WTC11 (cell line): Measurements from ENCODE around the gene KLHL30. TPM values are rescaled to one million over a fixed set of nuclear protein-coding genes. Genes with fewer than 3 reads are reported as not detected.

ENCODE experiments used
- ATAC-seq: fragments of 200-7000 bp; cut with Tn5 transposase; 2 replicates; pipeline ENCODE4 v1.10.0; 2021; ENCODE audit warnings: mild to moderate bottlenecking, moderate library complexity
- CTCF ChIA-PET: fragments of 300-600 bp; sonication (Branson Sonifier 250); formaldehyde crosslinking; loops from one replicate; lab custom pipeline; 2021; ENCODE audit warnings: antibody characterized with exemption; lab: Charles Lee
- POLR2A ChIA-PET: fragments of 350-600 bp; sonication (Branson Sonifier 250); formaldehyde crosslinking; loops from one replicate; lab custom pipeline; 2021; ENCODE audit warnings: antibody characterized with exemption; lab: Charles Lee
- DNase-seq: peaks from one replicate; pipeline ENCODE4 v3.0.0; 2021; ENCODE audit warnings: low spot score
- H3K27ac Mint-ChIP-seq: 2 replicates; pipeline ENCODE4 v1.8.0; 2021; ENCODE audit warnings: mixed read lengths
- H3K27me3 Mint-ChIP-seq: 2 replicates; pipeline ENCODE4 v1.8.0; 2021; ENCODE audit warnings: low read depth, mild to moderate bottlenecking, moderate library complexity, mixed read lengths
- H3K36me3 Mint-ChIP-seq: 2 replicates; pipeline ENCODE4 v1.8.0; 2021; ENCODE audit warnings: mixed read lengths
- H3K4me1 Mint-ChIP-seq: 2 replicates; pipeline ENCODE4 v1.8.0; 2022; ENCODE audit warnings: mixed read lengths
- H3K4me3 Mint-ChIP-seq: 2 replicates; pipeline ENCODE4 v1.8.0; 2021; ENCODE audit warnings: mild to moderate bottlenecking, moderate library complexity, mixed read lengths
- H3K9me3 Mint-ChIP-seq: 2 replicates; pipeline ENCODE4 v1.8.0; 2021; ENCODE audit warnings: mixed read lengths
- CREB1 ChIP-seq: sonication (generic); formaldehyde crosslinking; IDR thresholded peaks from 2 replicates; pipeline ENCODE4 v1.8.0; 2023; ENCODE audit warnings: mild to moderate bottlenecking, missing genetic modification reagents
- E2F4 ChIP-seq: sonication (generic); formaldehyde crosslinking; IDR thresholded peaks from 2 replicates; pipeline ENCODE4 v1.8.1; 2022; ENCODE audit warnings: low read depth, mild to moderate bottlenecking, moderate library complexity, missing genetic modification reagents, borderline replicate concordance
- ETV6 ChIP-seq: sonication (generic); formaldehyde crosslinking; IDR thresholded peaks from 2 replicates; pipeline ENCODE4 v1.8.1; 2022; ENCODE audit warnings: mild to moderate bottlenecking, missing genetic modification reagents
- GABPB1 ChIP-seq: sonication (generic); formaldehyde crosslinking; IDR thresholded peaks from 2 replicates; pipeline ENCODE4 v1.8.1; 2023; ENCODE audit warnings: mild to moderate bottlenecking, missing genetic modification reagents
- MYBL2 ChIP-seq: sonication (generic); formaldehyde crosslinking; IDR thresholded peaks from 2 replicates; pipeline ENCODE4 v1.8.1; 2023; ENCODE audit warnings: mild to moderate bottlenecking, moderate library complexity, missing genetic modification reagents
- NR1H2 ChIP-seq: sonication (generic); formaldehyde crosslinking; IDR thresholded peaks from 2 replicates; pipeline ENCODE4 v1.9.0; 2021; ENCODE audit warnings: mild to moderate bottlenecking, moderate library complexity, missing genetic modification reagents
- RELA ChIP-seq: sonication (generic); formaldehyde crosslinking; IDR thresholded peaks from 2 replicates; pipeline ENCODE4 v1.8.1; 2022; ENCODE audit warnings: missing genetic modification reagents, mild to moderate bottlenecking, borderline replicate concordance
- SMAD4 ChIP-seq: sonication (generic); formaldehyde crosslinking; IDR thresholded peaks from 2 replicates; pipeline ENCODE4 v1.8.0; 2022; ENCODE audit warnings: mild to moderate bottlenecking, missing genetic modification reagents
- SOX15 ChIP-seq: fragments of 250-450 bp; sonication (Bioruptor Pico); IDR thresholded peaks from 2 replicates; pipeline ENCODE4 v1.9.0; 2021; ENCODE audit warnings: mild to moderate bottlenecking
- SP1 ChIP-seq: sonication (generic); formaldehyde crosslinking; conservative IDR thresholded peaks from 2 replicates; pipeline ENCODE4 v1.8.1; 2022; ENCODE audit warnings: missing genetic modification reagents
- TEAD1 ChIP-seq: sonication (generic); formaldehyde crosslinking; IDR thresholded peaks from 2 replicates; pipeline ENCODE4 v1.8.0; 2022; ENCODE audit warnings: mild to moderate bottlenecking, missing genetic modification reagents
- TP53 ChIP-seq: sonication (generic); formaldehyde crosslinking; IDR thresholded peaks from 2 replicates; pipeline ENCODE4 v1.8.1; 2023; ENCODE audit warnings: mild to moderate bottlenecking, missing genetic modification reagents
- USF2 ChIP-seq: sonication (generic); formaldehyde crosslinking; IDR thresholded peaks from 2 replicates; pipeline ENCODE4 v1.8.1; 2023; ENCODE audit warnings: mild to moderate bottlenecking, missing genetic modification reagents, moderate library complexity
- ZNF121 ChIP-seq: sonication (generic); formaldehyde crosslinking; IDR thresholded peaks from 2 replicates; pipeline ENCODE4 v1.8.0; 2023; ENCODE audit warnings: missing genetic modification reagents
- total RNA-seq: library from RNA; stranded (reverse); gene quantifications from 3 replicates; pipeline ENCODE4 v1.2.3, GENCODE V29; 2021
- TF ChIP-seq, protein P1 (sequence below): fragments of 250-450 bp; sonication (Bioruptor Pico); IDR thresholded peaks from 2 replicates; pipeline ENCODE4 v1.8.0; 2021; ENCODE audit warnings: mild to moderate bottlenecking
- TF ChIP-seq, protein P2 (sequence below): fragments of 250-450 bp; sonication (Bioruptor Pico); IDR thresholded peaks from 2 replicates; pipeline ENCODE4 v1.9.0; 2021; ENCODE audit warnings: mild to moderate bottlenecking
- TF ChIP-seq, protein P3 (sequence below): fragments of 250-450 bp; sonication (Bioruptor Pico); IDR thresholded peaks from 2 replicates; pipeline ENCODE4 v1.9.0; 2021; ENCODE audit warnings: mild to moderate bottlenecking
- TF ChIP-seq, protein P4 (sequence below): sonication (generic); formaldehyde crosslinking; IDR thresholded peaks from 2 replicates; pipeline ENCODE4 v1.8.1; 2022; ENCODE audit warnings: mild to moderate bottlenecking, moderate library complexity, missing genetic modification reagents
- TF ChIP-seq, protein P5 (sequence below): sonication (generic); formaldehyde crosslinking; IDR thresholded peaks from 2 replicates; pipeline ENCODE4 v1.8.0; 2022; ENCODE audit warnings: mild to moderate bottlenecking, missing genetic modification reagents

The KLHL30 gene
- total RNA-seq, 1 experiment from 2014 or later, result not detected

DNA sequence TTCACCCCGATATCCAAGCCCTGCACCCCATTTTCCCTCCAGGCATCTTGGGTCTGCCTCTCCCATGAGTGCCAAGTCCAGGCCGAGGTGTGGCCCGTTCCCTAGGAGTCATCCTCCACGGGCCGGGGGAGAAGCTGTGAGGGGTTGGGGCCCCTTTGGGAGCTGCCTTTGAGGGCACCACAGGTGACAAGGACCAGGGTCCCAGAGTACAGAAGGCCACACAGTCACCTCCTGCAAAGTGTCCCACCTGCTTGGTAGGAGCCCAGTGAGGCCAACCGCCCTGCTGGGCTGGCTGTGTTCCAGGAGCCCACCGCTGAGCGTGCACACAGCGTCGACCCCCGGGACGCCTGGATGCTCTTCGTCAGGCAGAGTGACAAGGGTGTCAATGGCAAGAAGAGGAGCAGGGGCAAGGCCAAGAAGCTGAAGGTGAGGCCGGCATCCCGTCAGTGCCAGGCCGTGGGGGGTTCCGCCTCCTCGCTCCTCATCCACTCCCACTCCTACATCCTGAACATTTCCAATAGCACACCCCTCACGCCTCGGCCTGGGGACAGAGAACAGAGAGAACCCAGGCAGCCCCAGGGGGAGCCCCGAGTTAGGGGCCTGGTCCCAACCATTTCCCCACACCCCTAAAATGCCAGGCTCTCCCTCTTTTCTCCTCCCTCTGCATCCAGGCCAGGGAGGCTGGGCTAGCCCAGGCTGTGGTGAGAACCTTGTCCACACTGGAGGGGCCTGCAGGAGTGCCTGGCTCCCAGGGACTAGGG is 23.0 kb downstream of the KLHL30 start (continued):
- TF ChIP-seq E2F4, result no peak

DNA sequence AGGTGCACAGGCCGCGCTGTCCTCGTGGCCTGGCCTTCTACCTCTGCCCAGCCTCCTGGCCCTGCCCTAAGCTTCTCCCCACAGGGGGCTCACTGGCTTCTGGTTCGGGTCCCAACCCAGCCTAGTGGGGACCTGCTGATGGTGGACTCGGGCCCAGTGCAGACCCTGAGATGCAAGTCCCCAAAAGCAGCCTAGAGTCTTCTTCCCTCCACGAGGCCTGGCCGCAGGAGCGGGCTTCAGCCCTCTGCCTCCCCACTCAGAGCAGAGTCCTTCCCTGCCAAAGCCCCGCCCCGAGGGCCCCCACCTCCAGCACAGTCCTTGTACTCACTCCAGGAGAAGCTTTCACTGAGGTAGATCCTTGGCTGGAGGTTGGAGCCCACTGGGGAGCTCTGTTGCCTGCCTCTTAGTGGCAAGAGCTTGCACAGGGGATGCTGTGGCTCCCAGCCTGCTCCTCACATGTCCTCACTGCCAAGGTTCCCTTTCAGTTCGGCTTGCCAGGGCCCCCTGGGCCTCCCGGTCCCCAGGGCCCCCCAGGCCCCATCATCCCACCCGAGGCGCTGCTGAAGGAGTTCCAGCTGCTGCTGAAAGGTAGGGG is 23.9 kb downstream of the KLHL30 start:
- no peak for DNase-seq
- TF ChIP-seq, protein P1, sequence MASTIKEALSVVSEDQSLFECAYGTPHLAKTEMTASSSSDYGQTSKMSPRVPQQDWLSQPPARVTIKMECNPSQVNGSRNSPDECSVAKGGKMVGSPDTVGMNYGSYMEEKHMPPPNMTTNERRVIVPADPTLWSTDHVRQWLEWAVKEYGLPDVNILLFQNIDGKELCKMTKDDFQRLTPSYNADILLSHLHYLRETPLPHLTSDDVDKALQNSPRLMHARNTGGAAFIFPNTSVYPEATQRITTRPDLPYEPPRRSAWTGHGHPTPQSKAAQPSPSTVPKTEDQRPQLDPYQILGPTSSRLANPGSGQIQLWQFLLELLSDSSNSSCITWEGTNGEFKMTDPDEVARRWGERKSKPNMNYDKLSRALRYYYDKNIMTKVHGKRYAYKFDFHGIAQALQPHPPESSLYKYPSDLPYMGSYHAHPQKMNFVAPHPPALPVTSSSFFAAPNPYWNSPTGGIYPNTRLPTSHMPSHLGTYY (CRISPR knock-in tag), result no peak
- TF ChIP-seq E2F4 (no peak), GABPB1 (no peak), ZNF121 (no peak), CREB1 (CRISPR knock-in tag) (no peak), MYBL2 (CRISPR knock-in tag) (no peak), NR1H2 (CRISPR knock-in tag) (no peak), SP1 (CRISPR knock-in tag) (no peak), TEAD1 (CRISPR knock-in tag) (no peak), SMAD4 (CRISPR knock-in tag) (no peak), TP53 (no peak), RELA (CRISPR knock-in tag) (no peak)
- TF ChIP-seq, protein P2, sequence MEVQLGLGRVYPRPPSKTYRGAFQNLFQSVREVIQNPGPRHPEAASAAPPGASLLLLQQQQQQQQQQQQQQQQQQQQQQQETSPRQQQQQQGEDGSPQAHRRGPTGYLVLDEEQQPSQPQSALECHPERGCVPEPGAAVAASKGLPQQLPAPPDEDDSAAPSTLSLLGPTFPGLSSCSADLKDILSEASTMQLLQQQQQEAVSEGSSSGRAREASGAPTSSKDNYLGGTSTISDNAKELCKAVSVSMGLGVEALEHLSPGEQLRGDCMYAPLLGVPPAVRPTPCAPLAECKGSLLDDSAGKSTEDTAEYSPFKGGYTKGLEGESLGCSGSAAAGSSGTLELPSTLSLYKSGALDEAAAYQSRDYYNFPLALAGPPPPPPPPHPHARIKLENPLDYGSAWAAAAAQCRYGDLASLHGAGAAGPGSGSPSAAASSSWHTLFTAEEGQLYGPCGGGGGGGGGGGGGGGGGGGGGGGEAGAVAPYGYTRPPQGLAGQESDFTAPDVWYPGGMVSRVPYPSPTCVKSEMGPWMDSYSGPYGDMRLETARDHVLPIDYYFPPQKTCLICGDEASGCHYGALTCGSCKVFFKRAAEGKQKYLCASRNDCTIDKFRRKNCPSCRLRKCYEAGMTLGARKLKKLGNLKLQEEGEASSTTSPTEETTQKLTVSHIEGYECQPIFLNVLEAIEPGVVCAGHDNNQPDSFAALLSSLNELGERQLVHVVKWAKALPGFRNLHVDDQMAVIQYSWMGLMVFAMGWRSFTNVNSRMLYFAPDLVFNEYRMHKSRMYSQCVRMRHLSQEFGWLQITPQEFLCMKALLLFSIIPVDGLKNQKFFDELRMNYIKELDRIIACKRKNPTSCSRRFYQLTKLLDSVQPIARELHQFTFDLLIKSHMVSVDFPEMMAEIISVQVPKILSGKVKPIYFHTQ, result no peak
- TF ChIP-seq, protein P3, sequence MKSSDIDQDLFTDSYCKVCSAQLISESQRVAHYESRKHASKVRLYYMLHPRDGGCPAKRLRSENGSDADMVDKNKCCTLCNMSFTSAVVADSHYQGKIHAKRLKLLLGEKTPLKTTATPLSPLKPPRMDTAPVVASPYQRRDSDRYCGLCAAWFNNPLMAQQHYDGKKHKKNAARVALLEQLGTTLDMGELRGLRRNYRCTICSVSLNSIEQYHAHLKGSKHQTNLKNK, result no peak
- H3K9me3 Mint-ChIP-seq, result no peaks in the 10 kb centered on the region
- peaks cover 57% of the 10 kb centered on the region for H3K27me3 Mint-ChIP-seq
- CTCF ChIA-PET, result interaction anchor here (0.9 to 3.0 kb wide), 4 partner anchors 9 to 101 kb away, joined by 4 to 19 read pairs (median 7); no protein-coding TSS in a partner anchor
- H3K4me1 Mint-ChIP-seq, result peaks cover 8% of the 10 kb centered on the region
- H3K36me3 Mint-ChIP-seq, result no peaks in the 10 kb centered on the region
- no peak for ATAC-seq
- POLR2A ChIA-PET, result no interaction called here
- no peak overlapping the region for H3K27ac Mint-ChIP-seq
- H3K4me3 Mint-ChIP-seq, result no peak overlapping the region

DNA sequence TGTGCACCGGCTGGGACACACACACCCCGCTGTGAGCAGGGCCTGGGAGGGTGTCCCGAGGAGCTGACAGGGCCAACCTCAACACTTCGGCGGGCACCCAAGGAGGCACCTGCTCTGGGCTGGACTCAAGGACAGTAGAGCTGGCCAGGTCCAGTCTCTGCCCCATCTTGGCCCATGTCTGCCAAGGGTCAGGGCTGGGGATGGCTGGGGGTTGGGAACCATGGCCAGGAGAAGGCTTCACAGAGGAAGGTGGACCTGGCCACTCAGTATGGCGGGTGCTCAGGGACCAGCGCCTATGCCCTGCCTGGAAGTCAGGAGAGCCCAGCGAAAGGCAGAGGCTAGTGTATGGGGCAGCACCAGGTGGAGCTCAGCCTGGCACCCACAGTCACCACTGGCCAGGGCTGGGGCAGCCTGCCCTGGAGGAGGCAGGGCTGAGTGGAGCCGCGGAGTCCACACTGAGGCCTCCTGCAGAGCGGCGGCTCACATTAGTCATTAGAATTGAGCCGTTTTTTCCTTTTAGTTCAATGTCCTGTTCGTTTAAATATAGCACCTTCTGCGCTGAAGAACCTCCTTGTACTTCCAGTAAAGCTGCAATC is 24.5 kb downstream of the KLHL30 start:
- POLR2A ChIA-PET, result no interaction called here
- H3K9me3 Mint-ChIP-seq, result no peaks in the 10 kb centered on the region
- ATAC-seq (no peak), DNase-seq (no peak)
- H3K4me1 Mint-ChIP-seq, result peaks cover 6% of the 10 kb centered on the region
- H3K27me3 Mint-ChIP-seq, result peaks cover 52% of the 10 kb centered on the region
- CTCF ChIA-PET, result interaction anchor here (0.7 to 3.0 kb wide), 5 partner anchors 10 to 240 kb away, joined by 3 to 19 read pairs (median 5); no protein-coding TSS in a partner anchor
- H3K4me3 Mint-ChIP-seq, result peak overlapping the region; percentile 33
- H3K27ac Mint-ChIP-seq, result no peak overlapping the region
- H3K36me3 Mint-ChIP-seq, result no peaks in the 10 kb centered on the region
- TF ChIP-seq SOX15, result no peak
- no peak for TF ChIP-seq ETV6 (CRISPR knock-in tag)
- TF ChIP-seq SMAD4 (CRISPR knock-in tag), result no peak
- TF ChIP-seq, protein P4, sequence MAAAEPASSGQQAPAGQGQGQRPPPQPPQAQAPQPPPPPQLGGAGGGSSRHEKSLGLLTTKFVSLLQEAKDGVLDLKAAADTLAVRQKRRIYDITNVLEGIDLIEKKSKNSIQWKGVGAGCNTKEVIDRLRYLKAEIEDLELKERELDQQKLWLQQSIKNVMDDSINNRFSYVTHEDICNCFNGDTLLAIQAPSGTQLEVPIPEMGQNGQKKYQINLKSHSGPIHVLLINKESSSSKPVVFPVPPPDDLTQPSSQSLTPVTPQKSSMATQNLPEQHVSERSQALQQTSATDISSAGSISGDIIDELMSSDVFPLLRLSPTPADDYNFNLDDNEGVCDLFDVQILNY, result no peak
- TF ChIP-seq, protein P5, sequence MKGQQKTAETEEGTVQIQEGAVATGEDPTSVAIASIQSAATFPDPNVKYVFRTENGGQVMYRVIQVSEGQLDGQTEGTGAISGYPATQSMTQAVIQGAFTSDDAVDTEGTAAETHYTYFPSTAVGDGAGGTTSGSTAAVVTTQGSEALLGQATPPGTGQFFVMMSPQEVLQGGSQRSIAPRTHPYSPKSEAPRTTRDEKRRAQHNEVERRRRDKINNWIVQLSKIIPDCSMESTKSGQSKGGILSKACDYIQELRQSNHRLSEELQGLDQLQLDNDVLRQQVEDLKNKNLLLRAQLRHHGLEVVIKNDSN, result 0 out of 2 replicates have a peak, but pooled peaks have one; percentile 20
- no peak for TF ChIP-seq USF2
